Measurements from ENCODE around the gene SFTPB.

DNA sequence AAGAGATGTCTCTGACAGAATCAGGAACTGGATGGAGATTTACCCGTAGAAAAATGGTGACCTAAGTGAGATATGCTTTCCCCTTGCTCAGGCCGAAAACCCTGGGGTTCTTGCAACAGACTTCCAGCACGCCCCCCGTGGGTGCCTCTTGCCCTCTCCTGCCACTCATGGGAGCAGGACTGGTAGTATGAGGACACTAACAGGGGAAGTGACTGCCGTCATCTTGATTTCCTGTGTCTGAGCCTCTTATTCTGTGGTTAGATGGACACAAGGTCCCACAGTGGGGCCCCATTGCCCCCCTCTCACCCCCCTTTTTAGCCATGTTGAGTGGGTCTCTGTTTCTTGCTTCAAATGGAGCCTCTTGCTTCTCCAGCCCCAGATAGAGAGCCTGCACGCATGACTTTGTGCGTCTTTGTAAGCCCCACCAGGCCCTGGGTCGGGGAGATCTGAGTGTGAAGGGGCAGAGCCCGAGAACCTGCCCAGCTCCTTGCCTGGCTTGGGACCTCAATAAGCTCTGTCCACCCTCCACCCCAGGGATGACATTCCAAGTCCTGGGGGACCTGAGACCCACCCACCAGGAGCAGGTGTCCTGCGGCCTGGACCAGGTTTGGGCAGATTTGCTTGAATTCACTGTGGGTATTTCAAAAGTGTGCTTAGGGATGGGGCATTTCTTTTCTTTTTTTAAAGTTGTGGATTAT is 38.7 kb upstream of the SFTPB start:
- TF ChIP-seq NR1H2 (CRISPR knock-in tag; IDR thresholded peaks at IDR 0.05) = no peak
- TF ChIP-seq CREB1 (CRISPR knock-in tag; IDR thresholded peaks at IDR 0.05) = no peak
